Activated CD8-positive, alpha-beta T cell treated with anti-CD3 and anti-CD28 coated beads for 36 hours (primary cell): ENCODE data around the gene FBXW11. TPM values are rescaled to one million over a fixed set of nuclear protein-coding genes. Genes with fewer than 3 reads are reported as not detected.

Source experiments
- ATAC-seq: fragments of 200-7000 bp; cut with Tn5 transposase; one replicate; pipeline ENCODE4 v1.10.0; 2021; ENCODE audit warnings: mild to moderate bottlenecking, moderate library complexity
- CTCF ChIA-PET: fragments of 350-600 bp; sonication (Branson Sonifier 250); formaldehyde crosslinking; loops from one replicate; lab custom pipeline; 2021; ENCODE audit warnings: antibody characterized with exemption; lab: Charles Lee
- POLR2A ChIA-PET: fragments of 350-600 bp; sonication (Branson Sonifier 250); formaldehyde crosslinking; loops from one replicate; lab custom pipeline; 2021; ENCODE audit warnings: antibody characterized with exemption; lab: Charles Lee
- DNase-seq: peaks from one replicate; pipeline ENCODE4 v3.0.0-alpha.2; 2020
- H3K27ac Mint-ChIP-seq: one replicate; pipeline ENCODE4 v1.8.0; 2021; ENCODE audit warnings: mild to moderate bottlenecking, mixed read lengths
- H3K27me3 Mint-ChIP-seq: one replicate; pipeline ENCODE4 v1.8.0; 2021; ENCODE audit warnings: mixed read lengths
- H3K36me3 Mint-ChIP-seq: one replicate; pipeline ENCODE4 v1.8.0; 2021; ENCODE audit warnings: low read depth, mixed read lengths
- H3K4me1 Mint-ChIP-seq: one replicate; pipeline ENCODE4 v1.8.0; 2021; ENCODE audit warnings: low read depth, mixed read lengths
- H3K4me3 Mint-ChIP-seq: one replicate; pipeline ENCODE4 v1.8.0; 2021; ENCODE audit warnings: mild to moderate bottlenecking, moderate library complexity, mixed read lengths
- H3K9me3 Mint-ChIP-seq: one replicate; pipeline ENCODE4 v1.8.0; 2021; ENCODE audit warnings: mixed read lengths
- CTCF ChIP-seq: fragments of 200-600 bp; IDR thresholded peaks from one replicate; pipeline ENCODE4 v1.8.0; 2022; ENCODE audit warnings: antibody characterized with exemption, mild to moderate bottlenecking
- intact Hi-C: fragments of 100-400 bp; cut with micrococcal nuclease; formaldehyde crosslinking; loops from one replicate; pipeline ENCODE4 v1.10.0; 2022
- total RNA-seq, 2 experiments: library from RNA; stranded (reverse); gene quantifications; one replicate each; pipeline ENCODE4 v1.2.3, GENCODE V29; 2021

The FBXW11 gene
- total RNA-seq, 2 experiments from 2014 or later = 49.3 to 52.6 TPM

- ChIA-PET POLR2A (interaction anchor here (0.5 to 0.7 kb wide), 2 partner anchors 44 to 543 kb away, joined by 3 to 4 read pairs; no protein-coding TSS in a partner anchor), CTCF (interaction anchor here (1.3 kb wide), 1 partner anchor 19 kb away, joined by 4 read pairs; no protein-coding TSS in a partner anchor)
- TF ChIP-seq CTCF = no peak
- no peak overlapping the region for H3K4me3 Mint-ChIP-seq
- H3K9me3 Mint-ChIP-seq = peaks cover 3% of the 10 kb centered on the region
- H3K36me3 Mint-ChIP-seq = peaks cover 32% of the 10 kb centered on the region
- H3K4me1 Mint-ChIP-seq = peaks cover 54% of the 10 kb centered on the region
- intact Hi-C loops = no loop called here
- H3K27ac Mint-ChIP-seq = no peak overlapping the region
- no peaks in the 10 kb centered on the region for H3K27me3 Mint-ChIP-seq
- ATAC-seq = peak; percentile 45
- no peak for DNase-seq
Measured at GRCh38 chr5:171931163-171931562, 75.3 kb downstream of the FBXW11 start.

GRCh38 chr5:171927345-171927941 lies 79.0 kb downstream of the FBXW11 start:
- Mint-ChIP-seq H3K9me3 (peaks cover 3% of the 10 kb centered on the region), H3K4me3 (no peak overlapping the region), H3K36me3 (peaks cover 25% of the 10 kb centered on the region), H3K27me3 (no peaks in the 10 kb centered on the region), H3K27ac (no peak overlapping the region), H3K4me1 (peaks cover 63% of the 10 kb centered on the region)
- intact Hi-C loops = no loop called here
- CTCF ChIA-PET = no interaction called here
- ATAC-seq (no peak), DNase-seq (no peak)
- peak; percentile 33 for TF ChIP-seq CTCF
- POLR2A ChIA-PET = interaction anchor here (1.2 kb wide), 1 partner anchor 79 kb away, joined by 3 read pairs; the partner anchor contains the start of gene FBXW11

GRCh38 chr5:171926311-171926710 lies 80.1 kb downstream of the FBXW11 start:
- Mint-ChIP-seq H3K27me3 (no peaks in the 10 kb centered on the region), H3K27ac (no peak overlapping the region), H3K4me1 (peaks cover 66% of the 10 kb centered on the region), H3K36me3 (peaks cover 17% of the 10 kb centered on the region), H3K9me3 (peaks cover 3% of the 10 kb centered on the region), H3K4me3 (no peak overlapping the region)
- ATAC-seq (peak; percentile 20), DNase-seq (peak; percentile 21)
- CTCF ChIA-PET = no interaction called here
- no peak for TF ChIP-seq CTCF
- POLR2A ChIA-PET = interaction anchor here (1.2 kb wide), 1 partner anchor 80 kb away, joined by 3 read pairs; the partner anchor contains the start of gene FBXW11
- intact Hi-C loops = no loop called here

- CTCF ChIA-PET = interaction anchor here (1.2 kb wide), 1 partner anchor 12 kb away, joined by 4 read pairs; no protein-coding TSS in a partner anchor
- POLR2A ChIA-PET = interaction anchor here (0.9 kb wide), 1 partner anchor 54 kb away, joined by 3 read pairs; no protein-coding TSS in a partner anchor
- peaks cover 3% of the 10 kb centered on the region for H3K9me3 Mint-ChIP-seq
- intact Hi-C loops = no loop called here
- TF ChIP-seq CTCF = no peak
- H3K27ac Mint-ChIP-seq = no peak overlapping the region
- ATAC-seq (no peak), DNase-seq (no peak)
- H3K27me3 Mint-ChIP-seq = no peaks in the 10 kb centered on the region
- peaks cover 9% of the 10 kb centered on the region for H3K36me3 Mint-ChIP-seq
- H3K4me1 Mint-ChIP-seq = peaks cover 62% of the 10 kb centered on the region
- no peak overlapping the region for H3K4me3 Mint-ChIP-seq
Measured at GRCh38 chr5:171924493-171925122, 81.8 kb downstream of the FBXW11 start.
